Stimulated activated CD4-positive, alpha-beta T cell treated with anti-CD3 and anti-CD28 coated beads, Interleukin-1b, Interleukin-23, amount 100 ng/mL, for 24 hours (primary cell): Measurements from ENCODE around the gene C16orf89.
"Not testable (repeated sequence)": the region's sequence is repeated elsewhere in the genome, so short reads cannot be mapped to it uniquely, and the experiment has no call there.

Experiments
- DNase-seq, 4 experiments: peaks; one replicate each; pipeline ENCODE4 v3.0.0-alpha.2; 2020; ENCODE audit warnings: low read depth in 4 of 4, low spot score in 1 of 4

C16orf89 gene

GRCh38 chr16:5084802-5085201, 19.0 kb upstream of the C16orf89 start:
- DNase-seq, result peak in 2 of 4 experiments; percentile 32 to 33

GRCh38 chr16:5084099-5084731, 18.5 kb upstream of the C16orf89 start:
- not testable (repeated sequence) for DNase-seq

GRCh38 chr16:5083646-5084045, 17.9 kb upstream of the C16orf89 start:
- DNase-seq, result not testable (repeated sequence)

- DNase-seq, result not testable (repeated sequence)
These were observed 15.2 kb upstream of the C16orf89 start for GRCh38 chr16:5080996-5081395.

- not testable (repeated sequence) for DNase-seq
These were observed 14.7 kb upstream of the C16orf89 start for GRCh38 chr16:5080461-5080860.

- no peak for DNase-seq
These were observed 12.9 kb upstream of the C16orf89 start for GRCh38 chr16:5078626-5079025.

- DNase-seq, result no peak
These were observed 11.5 kb upstream of the C16orf89 start for GRCh38 chr16:5077304-5077703.

GRCh38 chr16:5075637-5076036, 9.9 kb upstream of the C16orf89 start:
- no peak for DNase-seq

GRCh38 chr16:5073771-5074170, 8.0 kb upstream of the C16orf89 start:
- not testable (repeated sequence) for DNase-seq

GRCh38 chr16:5073279-5073629, 7.5 kb upstream of the C16orf89 start:
- DNase-seq, result no peak

GRCh38 chr16:5072334-5073278, 6.8 kb upstream of the C16orf89 start:
- no peak for DNase-seq

GRCh38 chr16:5071681-5072333, 6.1 kb upstream of the C16orf89 start, which contains the start of gene ALG1:
TSS of gene ALG1 (plus strand) at chr16:5071843. CDS start at chr16:5071850, 7 bp downstream.
- peak; percentile 77 to 81 (median 79) for DNase-seq

GRCh38 chr16:5071341-5071680, 5.6 kb upstream of the C16orf89 start:
- DNase-seq, result no peak

- no peak for DNase-seq
These were observed 4.9 kb upstream of the C16orf89 start for GRCh38 chr16:5070431-5071186.

GRCh38 chr16:5069854-5070253, 4.1 kb upstream of the C16orf89 start:
- no peak for DNase-seq

GRCh38 chr16:5069048-5069447, 3.3 kb upstream of the C16orf89 start:
- no peak for DNase-seq

GRCh38 chr16:5066511-5066910, 755 bp upstream of the C16orf89 start:
- no peak for DNase-seq

GRCh38 chr16:5065326-5065725, 430 bp downstream of the C16orf89 start:
- no peak for DNase-seq

- DNase-seq, result no peak
These were observed 841 bp downstream of the C16orf89 start for GRCh38 chr16:5064915-5065314.

GRCh38 chr16:5062790-5063765, 2.7 kb downstream of the C16orf89 start:
- DNase-seq, result no peak
